HepG2 (cell line): ENCODE results near the gene GPX2. TPM values are rescaled to one million over a fixed set of nuclear protein-coding genes. Genes with fewer than 3 reads are reported as not detected.

ENCODE experiments used
- ATF2 ChIP-seq: sonication (generic); formaldehyde crosslinking; IDR thresholded peaks from 2 replicates; pipeline ENCODE4 v1.4.0; 2020; ENCODE audit warnings: missing genetic modification reagents
- CBFB ChIP-seq: sonication (generic); formaldehyde crosslinking; IDR thresholded peaks from 2 replicates; pipeline ENCODE4 v1.4.0; 2020; ENCODE audit warnings: missing genetic modification reagents
- CHD4 ChIP-seq: fragments of 200-600 bp; sonication (generic); IDR thresholded peaks from 2 replicates; pipeline ENCODE4 v1.7.0; 2017; ENCODE audit warnings: mild to moderate bottlenecking, low read length, borderline replicate concordance
- EP300 ChIP-seq, 3 experiments: sonication (generic) in 1 of 3; formaldehyde crosslinking in 1 of 3; IDR thresholded peaks; 2 replicates each; pipeline versions ENCODE4 v1.5.1 to v1.6.1; 2011 to 2020; ENCODE audit warnings: low read depth in 2 of 3, low read length in 2 of 3, borderline replicate concordance in 1 of 3, improper control_type of control experiment in 1 of 3, mild to moderate bottlenecking in 1 of 3, missing genetic modification reagents in 1 of 3, moderate library complexity in 1 of 3
- ETV6 ChIP-seq: sonication (generic); formaldehyde crosslinking; conservative IDR thresholded peaks from 2 replicates; pipeline ENCODE4 v1.4.0; 2020; ENCODE audit warnings: missing genetic modification reagents
- FOXC1 ChIP-seq: sonication (generic); formaldehyde crosslinking; IDR thresholded peaks from 2 replicates; pipeline ENCODE4 v1.8.0; 2022; ENCODE audit warnings: mild to moderate bottlenecking, missing genetic modification reagents, borderline replicate concordance
- GABPB1 ChIP-seq: IDR thresholded peaks from 2 replicates; pipeline ENCODE4 v1.6.1; 2016; ENCODE audit warnings: mild to moderate bottlenecking, missing genetic modification reagents, moderate library complexity, missing compliant biosample characterization
- IKZF4 ChIP-seq: sonication (generic); formaldehyde crosslinking; IDR thresholded peaks from 2 replicates; pipeline ENCODE4 v1.5.1; 2020; ENCODE audit warnings: borderline replicate concordance, mild to moderate bottlenecking, low read depth, missing genetic modification reagents; ENCODE audit errors: not compliant biosample characterization
- JUNB ChIP-seq: sonication (generic); formaldehyde crosslinking; IDR thresholded peaks from 2 replicates; pipeline ENCODE4 v1.8.0; 2022; ENCODE audit warnings: missing genetic modification reagents, mild to moderate bottlenecking, borderline replicate concordance
- MATR3 ChIP-seq: sonication (generic); formaldehyde crosslinking; IDR thresholded peaks from 2 replicates; pipeline ENCODE4 v1.4.0; 2020; ENCODE audit warnings: missing genetic modification reagents
- NFAT5 ChIP-seq: sonication (generic); formaldehyde crosslinking; IDR thresholded peaks from 2 replicates; pipeline ENCODE4 v1.4.0; 2020; ENCODE audit warnings: missing genetic modification reagents
- NPAS2 ChIP-seq: sonication (generic); formaldehyde crosslinking; IDR thresholded peaks from 2 replicates; pipeline ENCODE4 v1.8.0; 2022; ENCODE audit warnings: mild to moderate bottlenecking, missing genetic modification reagents, borderline replicate concordance
- TEAD2 ChIP-seq: sonication (generic); formaldehyde crosslinking; IDR thresholded peaks from 2 replicates; pipeline ENCODE4 v1.9.0; 2021; ENCODE audit warnings: missing genetic modification reagents
- TOPORS ChIP-seq: sonication (generic); formaldehyde crosslinking; IDR thresholded peaks from 2 replicates; pipeline ENCODE4 v1.8.0; 2023; ENCODE audit warnings: mild to moderate bottlenecking, missing genetic modification reagents
- XBP1 ChIP-seq: sonication (generic); formaldehyde crosslinking; IDR thresholded peaks from 2 replicates; pipeline ENCODE4 v1.5.0; 2020; ENCODE audit warnings: missing genetic modification reagents
- ZC3H4 ChIP-seq: sonication (generic); formaldehyde crosslinking; IDR thresholded peaks from 2 replicates; pipeline ENCODE4 v1.4.0; 2020; ENCODE audit warnings: missing genetic modification reagents, borderline replicate concordance
- ZFP36L2 ChIP-seq: sonication (generic); formaldehyde crosslinking; IDR thresholded peaks from 2 replicates; pipeline ENCODE4 v1.4.0; 2020; ENCODE audit warnings: missing genetic modification reagents
- ZNF160 ChIP-seq: sonication (generic); formaldehyde crosslinking; IDR thresholded peaks from 2 replicates; pipeline ENCODE4 v1.8.0; 2022; ENCODE audit warnings: mild to moderate bottlenecking, inconsistent platforms, missing genetic modification reagents
- ZNF672 ChIP-seq: sonication (generic); formaldehyde crosslinking; IDR thresholded peaks from 2 replicates; pipeline ENCODE4 v1.8.1; 2022; ENCODE audit warnings: missing genetic modification reagents
- polyA plus RNA-seq, 8 experiments: library from polyadenylated mRNA; depleted of rRNA in 3 of 8; stranded (reverse) in 7 of 8; unstranded in 1 of 8; fragments of >200 nt; fragmentation: Illumina TruSeq in 4 of 8; extraction: Trizol in 4 of 8; gene quantifications; 2 replicates each; pipeline versions ENCODE4 v1.2.1 to v1.2.3, GENCODE V29; 2011 to 2016; ENCODE audit warnings: low read depth in 4 of 8, missing spikeins in 1 of 8, mixed read lengths in 1 of 8; ENCODE audit not compliant: insufficient read depth in 1 of 8
- total RNA-seq, 5 experiments: library from RNA; depleted of rRNA; stranded (reverse); fragments of >200 nt; fragmentation: Illumina TruSeq; extraction: Trizol; gene quantifications; 2 replicates each; pipeline ENCODE4 v1.2.3, GENCODE V29; 2016; ENCODE audit warnings: low read depth in 1 of 5
- TF ChIP-seq, protein P1 (sequence below): IDR thresholded peaks from 2 replicates; pipeline ENCODE4 v1.6.1; 2016; ENCODE audit warnings: control low read depth
- TF ChIP-seq, protein P2 (sequence below): sonication (generic); formaldehyde crosslinking; IDR thresholded peaks from 2 replicates; pipeline ENCODE4 v1.8.1; 2023; ENCODE audit warnings: mild to moderate bottlenecking, missing genetic modification reagents

The GPX2 gene
- total and polyA plus RNA-seq, 2 of the 13 experiments (the other 11 are each of a cell fraction or from before 2014, with no cell fraction given) = 526 to 674 TPM

GRCh38 chr14:64947710-64948611 is 5.4 kb upstream of the GPX2 start (continued):
- TF ChIP-seq, protein P1, sequence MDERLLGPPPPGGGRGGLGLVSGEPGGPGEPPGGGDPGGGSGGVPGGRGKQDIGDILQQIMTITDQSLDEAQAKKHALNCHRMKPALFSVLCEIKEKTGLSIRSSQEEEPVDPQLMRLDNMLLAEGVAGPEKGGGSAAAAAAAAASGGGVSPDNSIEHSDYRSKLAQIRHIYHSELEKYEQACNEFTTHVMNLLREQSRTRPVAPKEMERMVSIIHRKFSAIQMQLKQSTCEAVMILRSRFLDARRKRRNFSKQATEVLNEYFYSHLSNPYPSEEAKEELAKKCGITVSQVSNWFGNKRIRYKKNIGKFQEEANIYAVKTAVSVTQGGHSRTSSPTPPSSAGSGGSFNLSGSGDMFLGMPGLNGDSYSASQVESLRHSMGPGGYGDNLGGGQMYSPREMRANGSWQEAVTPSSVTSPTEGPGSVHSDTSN = no peak
- TF ChIP-seq ETV6 (CRISPR knock-in tag) (no peak), ZC3H4 (no peak), FOXC1 (no peak), GABPB1 (CRISPR knock-in tag) (no peak; the same call in 1 of the 2 replicates), JUNB (CRISPR knock-in tag) (no peak), NFAT5 (CRISPR knock-in tag) (no peak), TOPORS (CRISPR knock-in tag) (no peak), TEAD2 (CRISPR knock-in tag) (no peak), ZFP36L2 (CRISPR knock-in tag) (no peak), ZNF672 (CRISPR knock-in tag) (no peak), ATF2 (CRISPR knock-in tag) (no peak), MATR3 (CRISPR knock-in tag) (no peak), CHD4 (no peak), XBP1 (no peak), NPAS2 (CRISPR knock-in tag) (no peak), IKZF4 (no peak), ZNF160 (CRISPR knock-in tag) (no peak), CBFB (CRISPR knock-in tag) (no peak), EP300 (IDR thresholded peaks at IDR 0.05; ENCODE audit: low read depth in 2 of 2, low read length in 2 of 2) (peak in 1 of 2 experiments; percentile 35; a peak in 1 of 4 replicates), EP300 (CRISPR knock-in tag; IDR thresholded peaks at IDR 0.05; ENCODE audit: borderline replicate concordance) (no peak; the same call in 1 of the 2 replicates)
- TF ChIP-seq, protein P2, sequence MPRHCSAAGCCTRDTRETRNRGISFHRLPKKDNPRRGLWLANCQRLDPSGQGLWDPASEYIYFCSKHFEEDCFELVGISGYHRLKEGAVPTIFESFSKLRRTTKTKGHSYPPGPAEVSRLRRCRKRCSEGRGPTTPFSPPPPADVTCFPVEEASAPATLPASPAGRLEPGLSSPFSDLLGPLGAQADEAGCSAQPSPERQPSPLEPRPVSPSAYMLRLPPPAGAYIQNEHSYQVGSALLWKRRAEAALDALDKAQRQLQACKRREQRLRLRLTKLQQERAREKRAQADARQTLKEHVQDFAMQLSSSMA (CRISPR knock-in tag) = 0 out of 2 replicates have a peak, but pooled peaks have one; percentile 20
